ENCODE results near the gene MYH15.

- TF ChIP-seq POLR2A (IDR thresholded peaks at IDR 0.05) = no peak
- TF ChIP-seq CTCF (IDR thresholded peaks at IDR 0.05) = no peak
- TF ChIP-seq EP300 (IDR thresholded peaks at IDR 0.05) = no peak
- no peak for TF ChIP-seq POLR2AphosphoS5 (IDR thresholded peaks at IDR 0.05)
Observed at GRCh38 chr3:108441071-108441507, 69.3 kb downstream of the MYH15 start.
